Subcutaneous abdominal adipose tissue (tissue), 5 donors: Measurements from ENCODE around the gene IFT122.

Experiments
- H3K27ac ChIP-seq: one replicate; pipeline ENCODE4 v1.7.0; 2013; ENCODE audit warnings: low read depth, mild to moderate bottlenecking, inconsistent platforms, low read length, moderate library complexity
- H3K27me3 ChIP-seq, 5 donors: one replicate each; pipeline ENCODE4 v1.7.0; 2013; ENCODE audit warnings: low read length in 5 of 5, inconsistent platforms in 1 of 5; ENCODE audit not compliant: control insufficient read depth in 5 of 5, insufficient read depth in 4 of 5
- H3K36me3 ChIP-seq, 5 donors: one replicate each; pipeline ENCODE4 v1.7.0; 2013; ENCODE audit warnings: low read length in 5 of 5; ENCODE audit not compliant: control insufficient read depth in 5 of 5, insufficient read depth in 5 of 5
- H3K4me1 ChIP-seq, 5 donors: one replicate each; pipeline ENCODE4 v1.7.0; 2013; ENCODE audit warnings: low read length in 5 of 5, mild to moderate bottlenecking in 3 of 5, moderate library complexity in 1 of 5; ENCODE audit not compliant: control insufficient read depth in 5 of 5, insufficient read depth in 5 of 5
- H3K4me3 ChIP-seq, 5 donors: one replicate each; pipeline ENCODE4 v1.7.0; 2013; ENCODE audit warnings: low read length in 5 of 5, low read depth in 1 of 5
- H3K9ac ChIP-seq, 5 donors: one replicate each; pipeline ENCODE4 v1.7.0; 2013; ENCODE audit warnings: low read length in 5 of 5, mild to moderate bottlenecking in 4 of 5, moderate library complexity in 3 of 5
- H3K9me3 ChIP-seq, 5 donors: one replicate each; pipeline ENCODE4 v1.7.0; 2013; ENCODE audit warnings: low read length in 5 of 5; ENCODE audit not compliant: control insufficient read depth in 5 of 5
- donor health status: healthy.
- donor health status: healthy.
- donor health status: healthy.
- donor health status: healthy.
- donor health status: healthy.

IFT122 gene

DNA sequence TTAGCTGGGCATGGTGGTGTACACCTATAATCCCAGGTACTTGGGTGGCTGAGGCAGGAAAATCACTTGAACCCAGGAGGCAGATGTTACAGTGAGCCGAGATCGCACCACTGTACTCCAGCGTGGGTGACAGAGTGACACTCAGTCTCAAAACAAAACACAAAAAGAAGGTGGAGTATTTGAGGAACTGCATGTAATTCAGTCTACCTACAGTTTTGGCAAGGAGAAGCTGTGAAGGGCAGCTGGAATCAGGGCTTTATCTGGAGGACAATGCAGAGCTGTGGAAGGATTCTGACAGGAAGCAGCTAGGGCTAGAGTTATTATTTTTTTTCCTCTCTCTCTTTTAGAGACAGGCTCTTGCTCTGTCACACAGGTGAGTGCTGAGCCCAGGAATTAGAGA lies 109.8 kb downstream of the IFT122 start:
- H3K4me1 ChIP-seq = peaks cover 0 to 29% (median 18%) of the 10 kb centered on the region in 5 donors
- no peak overlapping the region for H3K27ac ChIP-seq
- no peaks in the 10 kb centered on the region for H3K9me3 ChIP-seq
- peaks cover 0 to 4% (median 3%) of the 10 kb centered on the region in 5 donors for H3K36me3 ChIP-seq
- no peaks in the 10 kb centered on the region for H3K27me3 ChIP-seq
- H3K4me3 ChIP-seq = no peak overlapping the region
- H3K9ac ChIP-seq = no peak overlapping the region

DNA sequence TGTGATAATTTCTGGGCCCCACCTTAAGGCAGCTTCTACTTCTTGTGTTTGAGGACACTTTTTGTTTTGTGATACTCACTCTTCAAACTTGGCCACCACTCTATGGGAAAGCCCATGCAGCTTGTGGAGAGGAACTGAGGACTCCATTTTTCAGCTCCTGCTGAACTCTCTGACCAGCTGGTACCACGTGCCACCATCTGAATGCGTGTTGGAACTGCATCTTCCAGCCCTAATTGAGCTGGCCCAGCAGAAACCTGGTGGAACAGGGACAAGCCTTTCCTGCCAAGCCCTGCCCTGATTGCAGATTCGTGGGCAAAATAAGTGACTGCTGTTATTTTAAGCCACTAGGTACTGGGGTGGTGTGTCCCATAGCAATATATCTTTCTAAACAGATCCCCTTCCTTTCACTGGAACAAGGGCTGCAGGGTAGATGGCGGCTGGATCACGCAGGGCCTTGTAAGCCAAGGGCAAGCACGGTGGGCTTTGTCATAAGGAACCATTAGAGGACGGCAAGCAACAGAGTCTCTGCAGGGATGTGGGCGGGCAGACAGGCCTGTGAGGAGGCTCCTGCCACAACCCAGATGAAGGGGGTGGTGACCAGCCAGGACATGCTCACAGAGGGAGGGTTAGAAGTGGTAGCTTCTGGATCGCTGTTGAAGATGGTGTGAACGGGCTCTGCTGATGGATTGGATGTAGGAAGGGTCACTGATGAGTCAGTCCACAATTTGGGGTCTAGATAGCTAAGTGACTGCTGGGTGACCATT lies 112.4 kb downstream of the IFT122 start:
- H3K27ac ChIP-seq = no peak overlapping the region
- no peaks in the 10 kb centered on the region for H3K9me3 ChIP-seq
- no peak overlapping the region for H3K4me3 ChIP-seq
- peaks cover 7 to 54% (median 31%) of the 10 kb centered on the region in 5 donors for H3K4me1 ChIP-seq
- H3K9ac ChIP-seq = no peak overlapping the region
- H3K36me3 ChIP-seq = peaks cover 0 to 29% (median 22%) of the 10 kb centered on the region in 5 donors
- no peaks in the 10 kb centered on the region for H3K27me3 ChIP-seq

DNA sequence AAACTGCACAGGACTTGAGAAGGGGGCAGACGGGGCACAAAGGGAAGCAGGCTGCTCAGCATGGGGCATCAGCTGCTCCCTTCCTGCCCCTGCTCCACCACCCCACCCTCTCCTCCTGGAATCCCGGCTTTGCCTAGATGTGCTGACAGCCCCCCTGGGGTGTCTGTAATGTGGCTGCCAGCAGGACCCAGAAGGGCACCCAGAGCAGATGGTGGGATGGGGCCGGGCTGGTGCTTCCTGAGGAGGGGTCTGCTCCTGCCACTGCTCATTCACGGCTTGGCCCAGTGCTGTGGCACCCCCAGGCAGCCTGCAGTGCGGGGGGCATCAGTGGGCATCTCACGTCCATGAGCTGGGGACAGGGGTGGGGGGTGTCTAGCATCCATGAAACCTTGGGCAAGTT lies 113.1 kb downstream of the IFT122 start:
- H3K36me3 ChIP-seq = peaks cover 0 to 36% (median 29%) of the 10 kb centered on the region in 5 donors
- no peaks in the 10 kb centered on the region for H3K27me3 ChIP-seq
- H3K4me1 ChIP-seq = peaks cover 14 to 61% (median 38%) of the 10 kb centered on the region in 5 donors
- no peak overlapping the region for H3K9ac ChIP-seq
- no peak overlapping the region for H3K27ac ChIP-seq
- no peak overlapping the region for H3K4me3 ChIP-seq
- no peaks in the 10 kb centered on the region for H3K9me3 ChIP-seq

DNA sequence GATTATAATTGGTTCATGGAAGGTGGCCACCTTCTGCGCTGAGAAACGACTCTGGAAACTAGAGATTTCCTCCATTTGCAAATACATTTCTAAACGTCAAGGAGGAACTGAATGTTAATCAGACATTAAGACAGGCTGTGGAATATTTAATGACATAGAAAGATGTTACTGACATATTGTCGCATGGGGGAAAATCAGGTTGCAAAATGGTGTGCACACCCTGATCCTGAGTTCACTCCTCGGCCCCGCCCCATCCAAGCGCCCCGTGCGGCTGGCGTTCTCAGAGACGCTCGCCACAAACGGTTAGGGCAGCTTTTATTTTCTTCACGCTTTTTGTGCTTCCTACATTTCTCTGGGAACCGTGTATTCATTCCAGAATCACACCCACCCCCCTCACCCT lies 113.7 kb downstream of the IFT122 start:
- Histone ChIP-seq H3K9ac (no peak overlapping the region), H3K4me1 (peaks cover 17 to 66% (median 43%) of the 10 kb centered on the region in 5 donors), H3K4me3 (no peak overlapping the region), H3K27ac (no peak overlapping the region), H3K36me3 (peaks cover 0 to 41% (median 35%) of the 10 kb centered on the region in 5 donors), H3K27me3 (no peaks in the 10 kb centered on the region), H3K9me3 (no peaks in the 10 kb centered on the region)

DNA sequence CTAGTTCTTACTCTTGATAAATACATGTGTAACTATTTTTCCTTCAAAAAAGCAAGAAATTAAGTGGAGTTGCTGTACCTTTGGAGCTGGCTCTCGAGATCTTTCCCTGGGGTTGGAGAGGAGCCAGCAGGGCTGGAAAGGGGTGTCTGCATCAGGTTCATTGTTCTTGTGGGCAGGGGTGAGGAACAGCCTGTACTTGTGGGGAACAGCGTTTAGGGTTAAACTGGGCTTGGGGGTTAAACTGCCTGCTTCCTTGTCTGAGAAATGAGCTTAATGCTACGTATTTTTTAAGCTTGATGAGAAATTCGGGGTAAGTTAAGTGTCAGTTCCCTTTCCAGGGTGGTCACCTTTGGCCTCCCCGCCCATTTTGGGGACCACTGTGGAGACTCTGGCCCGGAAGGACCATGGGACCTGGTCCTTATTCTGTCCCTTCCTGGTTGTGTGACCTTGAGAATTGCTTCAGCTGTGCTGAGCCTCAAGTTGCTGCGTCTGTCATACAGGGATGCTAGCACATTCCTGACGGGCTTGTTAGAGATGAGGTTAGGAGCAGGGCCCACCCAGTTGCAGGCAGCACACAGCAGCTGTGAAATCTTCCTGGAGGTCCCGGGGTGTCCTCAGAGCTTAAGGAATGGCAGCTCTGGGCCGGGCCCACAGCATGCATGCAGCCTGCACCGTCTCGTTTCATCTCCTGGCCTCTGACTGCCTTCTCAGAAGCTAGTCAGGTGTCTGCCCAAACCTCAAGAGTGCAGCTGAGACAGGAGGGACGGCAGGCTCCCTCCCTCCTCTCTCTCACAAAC lies 114.5 kb downstream of the IFT122 start:
- no peak overlapping the region for H3K27ac ChIP-seq
- H3K9ac ChIP-seq = peak overlapping the region in 1 of 5 donors; percentile 13
- H3K4me1 ChIP-seq = peaks cover 17 to 74% (median 52%) of the 10 kb centered on the region in 5 donors
- H3K27me3 ChIP-seq = no peaks in the 10 kb centered on the region
- no peaks in the 10 kb centered on the region for H3K9me3 ChIP-seq
- no peak overlapping the region for H3K4me3 ChIP-seq
- peaks cover 0 to 50% (median 43%) of the 10 kb centered on the region in 5 donors for H3K36me3 ChIP-seq

DNA sequence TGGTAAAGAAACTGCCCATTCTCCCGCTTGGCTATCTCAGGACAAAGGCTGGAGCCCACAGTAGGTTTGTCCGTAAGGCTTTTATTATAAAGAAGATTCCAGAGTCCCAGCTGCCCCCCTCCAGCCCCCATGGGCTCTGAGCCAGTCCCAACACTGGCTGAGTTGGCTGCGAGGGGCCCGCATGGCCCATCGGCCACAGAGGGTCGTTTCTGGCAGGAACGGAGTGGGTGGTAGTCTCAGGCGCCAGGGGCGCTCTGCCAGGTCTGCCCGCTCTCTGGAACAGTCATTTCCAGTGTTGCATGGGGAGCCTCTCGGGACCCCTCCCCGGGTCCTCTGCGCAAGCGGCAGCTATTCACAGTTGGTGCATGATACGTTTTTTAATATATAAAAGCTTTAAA lies 115.1 kb downstream of the IFT122 start:
- Histone ChIP-seq H3K27ac (no peak overlapping the region), H3K9me3 (no peaks in the 10 kb centered on the region), H3K4me3 (no peak overlapping the region), H3K4me1 (peaks cover 17 to 80% (median 58%) of the 10 kb centered on the region in 5 donors), H3K36me3 (peaks cover 0 to 56% (median 49%) of the 10 kb centered on the region in 5 donors), H3K27me3 (no peaks in the 10 kb centered on the region), H3K9ac (no peak overlapping the region)

DNA sequence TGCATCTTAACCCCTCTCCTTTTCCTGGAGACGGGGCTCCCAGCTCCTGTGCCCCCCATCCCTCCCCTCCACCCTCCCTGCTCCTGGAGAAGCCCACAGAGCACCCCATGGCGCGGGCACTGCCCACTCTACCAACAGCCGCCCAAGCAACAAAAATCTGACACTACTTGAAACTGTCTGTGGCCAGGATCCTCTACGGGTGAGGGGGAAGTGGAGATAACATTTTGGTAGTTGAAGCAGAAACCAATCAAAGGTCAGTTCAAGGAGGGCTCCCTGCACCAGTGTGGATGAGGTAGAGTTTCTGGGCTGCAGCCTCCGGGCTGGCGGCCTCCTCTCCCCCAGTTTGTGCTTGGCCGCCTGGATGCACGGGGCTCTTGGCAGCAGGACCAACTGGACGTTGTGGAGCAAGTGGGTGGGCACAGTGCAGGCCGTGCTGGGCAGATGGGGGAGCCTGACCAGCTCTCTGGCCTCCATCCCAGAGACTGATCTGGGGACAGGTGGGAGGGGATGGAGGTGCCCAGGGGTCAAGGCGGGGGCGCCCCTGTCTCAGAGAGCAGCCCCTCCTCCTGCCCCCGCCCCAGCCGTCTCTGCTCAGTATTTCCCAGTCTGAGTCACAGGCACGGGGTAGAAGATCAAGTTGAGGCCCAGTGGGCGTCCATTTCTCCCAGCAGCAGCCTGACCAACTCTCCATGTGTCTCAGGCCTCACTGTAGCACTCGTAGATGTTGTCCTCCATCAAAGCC lies 115.8 kb downstream of the IFT122 start:
- Histone ChIP-seq H3K4me3 (no peak overlapping the region), H3K27me3 (no peaks in the 10 kb centered on the region), H3K9me3 (no peaks in the 10 kb centered on the region), H3K9ac (no peak overlapping the region), H3K4me1 (peaks cover 18 to 86% (median 64%) of the 10 kb centered on the region in 5 donors), H3K36me3 (peaks cover 0 to 62% (median 54%) of the 10 kb centered on the region in 5 donors), H3K27ac (no peak overlapping the region)

DNA sequence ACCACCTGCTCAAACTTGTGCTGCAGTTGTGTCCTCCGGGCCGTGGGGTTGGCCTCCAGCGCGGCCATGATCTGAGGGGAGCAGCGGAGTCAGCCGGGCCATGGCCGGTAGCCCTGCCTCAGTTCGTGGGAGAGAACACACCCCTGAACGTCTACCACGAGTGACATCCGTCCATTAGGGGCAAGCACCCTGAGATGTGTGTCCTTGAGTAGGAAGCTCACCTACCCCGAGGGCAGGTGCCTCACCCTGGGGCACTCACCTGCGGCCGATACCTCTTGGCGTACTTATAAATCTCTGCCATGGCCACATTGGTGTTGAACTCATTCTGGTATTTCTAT lies 116.3 kb downstream of the IFT122 start:
- H3K9me3 ChIP-seq = no peaks in the 10 kb centered on the region
- no peak overlapping the region for H3K9ac ChIP-seq
- peaks cover 18 to 91% (median 69%) of the 10 kb centered on the region in 5 donors for H3K4me1 ChIP-seq
- no peak overlapping the region for H3K4me3 ChIP-seq
- H3K27ac ChIP-seq = no peak overlapping the region
- H3K36me3 ChIP-seq = peaks cover 0 to 66% (median 54%) of the 10 kb centered on the region in 5 donors
- H3K27me3 ChIP-seq = no peaks in the 10 kb centered on the region

DNA sequence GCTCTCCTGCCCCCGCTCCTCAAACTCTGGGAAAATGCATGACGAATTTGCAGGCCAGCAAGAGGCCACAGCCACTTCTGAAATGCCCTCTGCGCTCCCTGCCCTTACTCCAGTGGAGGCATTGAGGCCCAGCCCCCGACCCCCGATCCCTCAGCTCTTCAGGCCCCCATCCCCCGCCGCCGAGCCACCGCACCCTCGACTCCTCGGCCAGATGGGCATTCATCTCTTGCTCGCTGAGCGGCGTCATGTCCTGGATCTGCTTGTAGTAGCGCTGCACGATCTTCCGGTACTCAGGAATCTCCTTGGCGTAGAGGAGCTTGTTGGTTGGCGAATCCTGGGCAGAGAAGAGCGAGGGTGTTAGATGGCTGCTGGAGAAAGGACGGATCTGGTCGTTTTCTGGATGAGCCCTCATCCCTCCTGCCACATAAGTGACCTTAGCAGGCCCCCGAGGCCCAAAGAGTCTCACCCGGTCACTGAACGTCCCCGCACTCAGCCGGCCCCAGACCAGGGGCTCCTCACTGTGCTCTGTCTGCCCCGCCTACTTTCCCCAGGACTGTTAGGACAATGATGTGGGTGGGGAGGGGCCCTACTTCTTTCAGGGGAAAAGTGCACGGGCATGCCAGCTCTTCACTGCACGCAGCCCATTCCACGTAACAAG lies 117.0 kb downstream of the IFT122 start:
- Histone ChIP-seq H3K36me3 (peaks cover 0 to 71% (median 58%) of the 10 kb centered on the region in 5 donors), H3K27me3 (no peaks in the 10 kb centered on the region), H3K9ac (no peak overlapping the region), H3K4me3 (no peak overlapping the region), H3K27ac (peak overlapping the region; percentile 65), H3K4me1 (peaks cover 20 to 97% (median 75%) of the 10 kb centered on the region in 5 donors), H3K9me3 (no peaks in the 10 kb centered on the region)
